Measurements from ENCODE around the gene TMA7.

DNA sequence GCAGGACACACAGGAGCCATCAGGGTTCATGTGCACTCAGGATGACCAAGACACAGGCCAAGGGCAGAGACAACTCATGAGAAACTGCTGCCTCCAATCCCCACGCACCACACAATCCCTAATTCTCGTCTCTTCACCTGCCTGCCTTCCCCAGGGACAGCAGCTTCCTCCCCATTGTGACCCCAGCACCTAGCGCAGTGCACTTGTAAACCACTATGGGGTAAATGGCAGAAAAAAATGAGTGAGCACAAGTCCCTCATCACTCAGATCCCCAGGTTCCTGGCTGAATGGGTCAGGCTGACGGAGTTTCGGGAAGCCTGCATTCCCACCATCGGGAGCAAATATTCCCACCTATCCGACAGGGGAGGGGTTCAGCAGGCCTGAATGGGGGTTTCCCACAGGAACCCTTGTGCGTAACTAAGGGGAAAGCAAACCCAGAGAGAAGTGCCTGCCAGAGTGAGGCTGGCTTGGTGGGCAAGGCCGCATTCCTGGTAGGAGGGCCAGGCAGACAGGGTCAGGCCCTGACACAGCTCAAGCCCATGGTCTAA lies 28.9 kb upstream of the TMA7 start:
- no peak for TF ChIP-seq CTCF (IDR thresholded peaks at IDR 0.05)
- TF ChIP-seq POLR2A (IDR thresholded peaks at IDR 0.05), result no peak
- no peak for TF ChIP-seq EP300 (IDR thresholded peaks at IDR 0.05)
